ENCODE results near the gene PCDH12. TPM values are rescaled to one million over a fixed set of nuclear protein-coding genes. Genes with fewer than 3 reads are reported as not detected.

PCDH12 gene
- total RNA-seq, 1 experiment from 2014 or later = 0.75 TPM

GRCh38 chr5:141954194-141954593 is 3.8 kb downstream of the PCDH12 start:
- Histone ChIP-seq H3K4me1 (ENCODE audit: insufficient read depth, low read length, poor library complexity, severe bottlenecking) (peaks cover 11% of the 10 kb centered on the region), H3K27me3 (replicated peaks; ENCODE audit: insufficient read depth, low read depth, low read length, poor library complexity) (no peaks in the 10 kb centered on the region), H3K27ac (ENCODE audit: low read depth, low read length, poor library complexity, severe bottlenecking) (no peak overlapping the region), H3K4me3 (ENCODE audit: low read depth, low read length, poor library complexity, severe bottlenecking) (no peak overlapping the region), H3K9me3 (ENCODE audit: low read depth, low read length, poor library complexity, severe bottlenecking) (no peaks in the 10 kb centered on the region), H3K36me3 (ENCODE audit: insufficient read depth, low read length, poor library complexity, severe bottlenecking) (no peaks in the 10 kb centered on the region)
- intact Hi-C loops (cut with micrococcal nuclease; ENCODE audit: unreplicated experiment) = no loop called here
- BruUV-seq (replicated peaks) = no TSS peak
- no peak for DNase-seq (ENCODE audit: low spot score)
- ChIA-PET CTCF (interaction anchor here (0.6 kb wide), 1 partner anchor 67 kb away, joined by 4 read pairs; no protein-coding TSS in a partner anchor), POLR2A (ENCODE audit: low non-redundant PET) (no interaction called here)
- TF ChIP-seq CTCF (conservative IDR thresholded peaks at IDR 0.05; ENCODE audit: low read depth, low read length) = no peak
- no peak for TF ChIP-seq EZH2 (IDR thresholded peaks at IDR 0.05; ENCODE audit: borderline replicate concordance, low read depth, low read length, poor library complexity, severe bottlenecking)

GRCh38 chr5:141952020-141952419 is 6.0 kb downstream of the PCDH12 start:
- H3K36me3 ChIP-seq (ENCODE audit: insufficient read depth, low read length, poor library complexity, severe bottlenecking) = no peaks in the 10 kb centered on the region
- DNase-seq (ENCODE audit: low spot score) = no peak
- no peak overlapping the region for H3K27ac ChIP-seq (ENCODE audit: low read depth, low read length, poor library complexity, severe bottlenecking)
- H3K4me1 ChIP-seq (ENCODE audit: insufficient read depth, low read length, poor library complexity, severe bottlenecking) = no peaks in the 10 kb centered on the region
- CTCF ChIA-PET = no interaction called here
- no peaks in the 10 kb centered on the region for H3K9me3 ChIP-seq (ENCODE audit: low read depth, low read length, poor library complexity, severe bottlenecking)
- POLR2A ChIA-PET (ENCODE audit: low non-redundant PET) = no interaction called here
- H3K27me3 ChIP-seq (replicated peaks; ENCODE audit: insufficient read depth, low read depth, low read length, poor library complexity) = no peaks in the 10 kb centered on the region
- BruUV-seq (replicated peaks) = no TSS peak
- no peak overlapping the region for H3K4me3 ChIP-seq (ENCODE audit: low read depth, low read length, poor library complexity, severe bottlenecking)
- TF ChIP-seq EZH2 (IDR thresholded peaks at IDR 0.05; ENCODE audit: borderline replicate concordance, low read depth, low read length, poor library complexity, severe bottlenecking) (no peak), CTCF (conservative IDR thresholded peaks at IDR 0.05; ENCODE audit: low read depth, low read length) (no peak)
- intact Hi-C loops (cut with micrococcal nuclease; ENCODE audit: unreplicated experiment) = no loop called here

DNA sequence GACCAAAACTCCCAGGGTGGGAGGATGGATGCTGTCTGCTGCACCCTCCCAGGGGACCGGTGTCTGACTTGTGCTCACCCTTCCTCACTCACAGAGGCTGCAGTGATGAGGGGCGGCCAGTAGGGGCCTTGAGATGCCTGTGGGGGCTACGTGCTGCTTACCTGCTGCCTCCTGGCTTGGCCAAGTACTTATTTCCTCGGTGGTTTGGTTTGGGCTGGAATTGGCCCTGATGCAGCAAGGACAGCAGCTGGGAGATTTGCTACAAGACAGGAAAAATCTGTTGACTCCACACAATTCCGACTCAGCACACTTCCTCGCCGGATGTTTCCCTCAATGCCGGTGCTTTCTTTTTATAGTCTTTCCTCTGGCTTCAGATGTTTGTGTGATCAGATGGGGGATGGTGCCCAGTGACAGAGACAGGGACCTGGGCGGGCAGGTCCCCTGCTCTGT is 6.6 kb downstream of the PCDH12 start:
- Histone ChIP-seq H3K9me3 (ENCODE audit: low read depth, low read length, poor library complexity, severe bottlenecking) (no peaks in the 10 kb centered on the region), H3K4me1 (ENCODE audit: insufficient read depth, low read length, poor library complexity, severe bottlenecking) (no peaks in the 10 kb centered on the region), H3K27ac (ENCODE audit: low read depth, low read length, poor library complexity, severe bottlenecking) (no peak overlapping the region), H3K27me3 (replicated peaks; ENCODE audit: insufficient read depth, low read depth, low read length, poor library complexity) (no peaks in the 10 kb centered on the region), H3K4me3 (ENCODE audit: low read depth, low read length, poor library complexity, severe bottlenecking) (no peak overlapping the region), H3K36me3 (ENCODE audit: insufficient read depth, low read length, poor library complexity, severe bottlenecking) (no peaks in the 10 kb centered on the region)
- intact Hi-C loops (cut with micrococcal nuclease; ENCODE audit: unreplicated experiment) = no loop called here
- DNase-seq (ENCODE audit: low spot score) = peak; percentile 44
- ChIA-PET POLR2A (ENCODE audit: low non-redundant PET) (no interaction called here), CTCF (no interaction called here)
- BruUV-seq (replicated peaks) = no TSS peak
- no peak for TF ChIP-seq EZH2 (IDR thresholded peaks at IDR 0.05; ENCODE audit: borderline replicate concordance, low read depth, low read length, poor library complexity, severe bottlenecking)
- peak; percentile 53 for TF ChIP-seq CTCF (conservative IDR thresholded peaks at IDR 0.05; ENCODE audit: low read depth, low read length)

Data from A673 (cell line).